A673 (cell line): ENCODE data around the gene KRTAP1-3. TPM values are rescaled to one million over a fixed set of nuclear protein-coding genes. Genes with fewer than 3 reads are reported as not detected.

Experiments used
- BruUV-seq: library from RNA; stranded (reverse); fragments of 400-500 nt; replicated peaks from 2 replicates; lab custom pipeline; 2021; lab: Mats Ljungman, UMichigan
- CTCF ChIA-PET: fragments of 300-600 bp; sonication (Branson Sonifier 250); formaldehyde crosslinking; loops from one replicate; lab custom pipeline; 2022; ENCODE audit warnings: antibody characterized with exemption; lab: Charles Lee
- POLR2A ChIA-PET: fragments of 300-600 bp; sonication (Branson Sonifier 250); formaldehyde crosslinking; loops from one replicate; lab custom pipeline; 2022; ENCODE audit warnings: antibody characterized with exemption; ENCODE audit not compliant: low non-redundant PET; lab: Charles Lee
- DNase-seq: peaks from one replicate; pipeline ENCODE4 v3.0.0-alpha.2; 2015; ENCODE audit warnings: low spot score
- H3K27ac ChIP-seq: fragments of 200-600 bp; sonication (generic); 2 replicates; pipeline ENCODE4 v1.5.1; 2016; ENCODE audit warnings: mixed run types, low read depth, mild to moderate bottlenecking, mixed read lengths, antibody characterized with exemption, low read length; ENCODE audit not compliant: poor library complexity, severe bottlenecking
- H3K27me3 ChIP-seq: fragments of 200-600 bp; sonication (generic); replicated peaks from 2 replicates; pipeline ENCODE4 v1.6.1; 2017; ENCODE audit warnings: mixed run types, low read depth, mild to moderate bottlenecking, mixed read lengths, antibody characterized with exemption, low read length; ENCODE audit not compliant: insufficient read depth, poor library complexity
- H3K36me3 ChIP-seq: fragments of 200-600 bp; sonication (generic); 2 replicates; pipeline ENCODE4 v1.6.1; 2016; ENCODE audit warnings: mixed run types, mild to moderate bottlenecking, mixed read lengths, antibody characterized with exemption, low read length; ENCODE audit not compliant: insufficient read depth, poor library complexity, severe bottlenecking
- H3K4me1 ChIP-seq: fragments of 200-600 bp; sonication (generic); 2 replicates; pipeline ENCODE4 v1.6.1; 2017; ENCODE audit warnings: mixed run types, mild to moderate bottlenecking, mixed read lengths, antibody characterized with exemption, low read length; ENCODE audit not compliant: insufficient read depth, poor library complexity, severe bottlenecking
- H3K4me3 ChIP-seq: fragments of 200-600 bp; sonication (generic); 2 replicates; pipeline ENCODE4 v1.5.1; 2016; ENCODE audit warnings: low read depth, mixed run types, mild to moderate bottlenecking, mixed read lengths, low read length; ENCODE audit not compliant: poor library complexity, severe bottlenecking
- H3K9me3 ChIP-seq: fragments of 200-600 bp; sonication (generic); 2 replicates; pipeline ENCODE4 v1.6.1; 2016; ENCODE audit warnings: mixed run types, low read depth, mild to moderate bottlenecking, mixed read lengths, antibody characterized with exemption, low read length; ENCODE audit not compliant: poor library complexity, severe bottlenecking
- CTCF ChIP-seq: fragments of 300-800, 200-600 bp; sonication (generic); conservative IDR thresholded peaks from 2 replicates; pipeline ENCODE4 v1.5.1; 2017; ENCODE audit warnings: low read depth, mild to moderate bottlenecking, antibody characterized with exemption, low read length, moderate library complexity, mixed read lengths
- EZH2 ChIP-seq: fragments of 200-600 bp; sonication (generic); IDR thresholded peaks from 2 replicates; pipeline ENCODE4 v1.6.1; 2017; ENCODE audit warnings: borderline replicate concordance, low read depth, mild to moderate bottlenecking, mixed read lengths, antibody characterized with exemption, low read length; ENCODE audit not compliant: poor library complexity, severe bottlenecking
- intact Hi-C: fragments of 100-400 bp; cut with micrococcal nuclease; formaldehyde crosslinking; loops from one replicate; pipeline ENCODE4 v1.10.0; 2022; ENCODE audit not compliant: unreplicated experiment
- total RNA-seq: library from RNA; stranded (reverse); gene quantifications from 2 replicates; pipeline ENCODE4 v1.2.3, GENCODE V29; 2021

Gene KRTAP1-3
- total RNA-seq, 1 experiment from 2014 or later = not detected

- no peaks in the 10 kb centered on the region for H3K36me3 ChIP-seq
- H3K27me3 ChIP-seq = no peaks in the 10 kb centered on the region
- ChIA-PET POLR2A (no interaction called here), CTCF (no interaction called here)
- H3K4me1 ChIP-seq = peaks cover 4% of the 10 kb centered on the region
- H3K4me3 ChIP-seq = no peak overlapping the region
- no peak overlapping the region for H3K27ac ChIP-seq
- H3K9me3 ChIP-seq = no peaks in the 10 kb centered on the region
- TF ChIP-seq EZH2 = no peak
- TF ChIP-seq CTCF = no peak
- no TSS peak for BruUV-seq
- DNase-seq = no peak
- intact Hi-C loops = no loop called here
These were observed 42.0 kb downstream of the KRTAP1-3 start for GRCh38 chr17:40992666-40993065.

- TF ChIP-seq EZH2 = no peak
- no peak for TF ChIP-seq CTCF
- Histone ChIP-seq H3K27me3 (no peaks in the 10 kb centered on the region), H3K4me3 (no peak overlapping the region), H3K36me3 (no peaks in the 10 kb centered on the region), H3K27ac (no peak overlapping the region), H3K9me3 (no peaks in the 10 kb centered on the region), H3K4me1 (peaks cover 7% of the 10 kb centered on the region)
- intact Hi-C loops = no loop called here
- ChIA-PET CTCF (interaction anchor here (0.6 kb wide), 2 partner anchors 12 to 661 kb away, joined by 3 to 11 read pairs; no protein-coding TSS in a partner anchor), POLR2A (no interaction called here)
- BruUV-seq = no TSS peak
- peak; percentile 43 for DNase-seq
These were observed 47.8 kb downstream of the KRTAP1-3 start for GRCh38 chr17:40986920-40987319.

GRCh38 chr17:40984226-40984625 is 50.4 kb downstream of the KRTAP1-3 start, which contains the start of gene KRT40:
KRT40 (minus strand) TSS chr17:40984326; CDS start chr17:40984273, 53 bp downstream.
- no TSS peak for BruUV-seq
- Histone ChIP-seq H3K4me3 (no peak within 1 kb of the TSS), H3K4me1 (peaks cover 7% of the 10 kb centered on the region), H3K9me3 (no peaks in the 10 kb centered on the region), H3K27me3 (no peaks in the 10 kb centered on the region), H3K36me3 (no peaks in the 10 kb centered on the region), H3K27ac (no peak within 1 kb of the TSS)
- CTCF ChIA-PET = no interaction called here
- intact Hi-C loops = no loop called here
- POLR2A ChIA-PET = no interaction called here
- TF ChIP-seq CTCF = no peak
- TF ChIP-seq EZH2 = no peak
- DNase-seq = no peak

Other genes starting within 250 kb of the KRTAP1-3 start
- not detected in 2 replicates for gene KRT28, start 234.9 kb downstream of the KRTAP1-3 start, total RNA-seq
- 35.0 and 36.2 TPM in 2 replicates for gene KRT10, start 212.3 kb downstream of the KRTAP1-3 start, total RNA-seq
- gene KRT12, start 167.7 kb downstream of the KRTAP1-3 start, total RNA-seq = not detected in 2 replicates
- not detected in 2 replicates for gene KRT20, start 149.6 kb downstream of the KRTAP1-3 start, total RNA-seq
- not detected in 2 replicates for gene KRT23, start 97.2 kb downstream of the KRTAP1-3 start, total RNA-seq
- gene KRT39, start 67.9 kb downstream of the KRTAP1-3 start, total RNA-seq = not detected in 2 replicates
- 0.98 and 1.1 TPM in 2 replicates for gene KRT40, start 50.5 kb downstream of the KRTAP1-3 start, total RNA-seq
- gene KRTAP3-3, start 40.7 kb downstream of the KRTAP1-3 start, total RNA-seq = not detected in 2 replicates
- gene KRTAP3-2, start 35.0 kb downstream of the KRTAP1-3 start, total RNA-seq = not detected in 2 replicates
- gene KRTAP3-1, start 25.7 kb downstream of the KRTAP1-3 start, total RNA-seq = not detected in 2 replicates
- not detected in 2 replicates for gene KRTAP1-5, start 7.7 kb downstream of the KRTAP1-3 start, total RNA-seq
- gene KRTAP1-4, start 4.7 kb downstream of the KRTAP1-3 start, total RNA-seq = not detected in 2 replicates
- gene KRTAP1-1, start 6.6 kb upstream of the KRTAP1-3 start, total RNA-seq = not detected in 2 replicates
- not detected in 2 replicates for gene KRTAP2-1, start 12.4 kb upstream of the KRTAP1-3 start, total RNA-seq
- gene KRTAP2-2, start 20.4 kb upstream of the KRTAP1-3 start, total RNA-seq = not detected in 2 replicates
- not detected in 2 replicates for gene KRTAP2-3, start 25.2 kb upstream of the KRTAP1-3 start, total RNA-seq
- not detected in 2 replicates for gene KRTAP2-4, start 31.0 kb upstream of the KRTAP1-3 start, total RNA-seq
- not detected in 2 replicates for gene KRTAP4-7, start 49.3 kb upstream of the KRTAP1-3 start, total RNA-seq
- gene KRTAP4-8, start 63.3 kb upstream of the KRTAP1-3 start, total RNA-seq = not detected in 2 replicates
- gene KRTAP4-16, start 67.3 kb upstream of the KRTAP1-3 start, total RNA-seq = not detected in 2 replicates
- gene KRTAP4-9, start 70.5 kb upstream of the KRTAP1-3 start, total RNA-seq = 1.0 and 1.2 TPM in 2 replicates
- not detected in 2 replicates for gene KRTAP4-11, start 83.5 kb upstream of the KRTAP1-3 start, total RNA-seq
- not detected in 2 replicates for gene KRTAP4-12, start 89.3 kb upstream of the KRTAP1-3 start, total RNA-seq
- not detected in 2 replicates for gene KRTAP4-6, start 105.7 kb upstream of the KRTAP1-3 start, total RNA-seq
- gene KRTAP4-5, start 115.0 kb upstream of the KRTAP1-3 start, total RNA-seq = not detected in 2 replicates
- gene KRTAP4-4, start 125.9 kb upstream of the KRTAP1-3 start, total RNA-seq = not detected in 2 replicates
- gene KRTAP4-3, start 133.3 kb upstream of the KRTAP1-3 start, total RNA-seq = not detected in 2 replicates
- gene KRTAP4-2, start 143.3 kb upstream of the KRTAP1-3 start, total RNA-seq = not detected in 2 replicates
- not detected in 2 replicates for gene KRTAP4-1, start 150.0 kb upstream of the KRTAP1-3 start, total RNA-seq
- not detected in 2 replicates for gene KRTAP9-1, start 155.0 kb upstream of the KRTAP1-3 start, total RNA-seq
- not detected in 2 replicates for gene KRTAP9-2, start 191.8 kb upstream of the KRTAP1-3 start, total RNA-seq
- not detected in 2 replicates for gene KRTAP9-3, start 197.6 kb upstream of the KRTAP1-3 start, total RNA-seq
- not detected in 2 replicates for gene KRTAP9-8, start 203.1 kb upstream of the KRTAP1-3 start, total RNA-seq
- not detected in 2 replicates for gene KRTAP9-4, start 214.8 kb upstream of the KRTAP1-3 start, total RNA-seq
- not detected in 2 replicates for gene KRTAP9-9, start 220.5 kb upstream of the KRTAP1-3 start, total RNA-seq
- gene KRTAP9-6, start 230.5 kb upstream of the KRTAP1-3 start, total RNA-seq = not detected in 2 replicates
- gene KRTAP9-7, start 240.8 kb upstream of the KRTAP1-3 start, total RNA-seq = not detected in 2 replicates